HT1080 (cell line): Measurements from ENCODE around the gene IL36A. TPM values are rescaled to one million over a fixed set of nuclear protein-coding genes. Genes with fewer than 3 reads are reported as not detected.

Experiments
- DNase-seq: peaks from one replicate; pipeline ENCODE4 v3.0.0-alpha.2; 2015; ENCODE audit warnings: low read depth
- small RNA-seq: library from RNA; depleted of rRNA; stranded (forward); fragments of <200 nt; gene quantifications from one replicate; pipeline ENCODE3, GENCODE V24; 2014
- total RNA-seq: library from RNA; depleted of rRNA; stranded (reverse); fragments of >200 nt; shearing (Covaris generic); gene quantifications from 2 replicates; pipeline ENCODE4 v1.2.3, GENCODE V29; 2014; rRNA removed

The IL36A gene
- total RNA-seq, 1 experiment from 2014 or later, result not detected

- DNase-seq, result no peak
Observed at GRCh38 chr2:113050921-113051895, 45.9 kb downstream of the IL36A start.

DNA sequence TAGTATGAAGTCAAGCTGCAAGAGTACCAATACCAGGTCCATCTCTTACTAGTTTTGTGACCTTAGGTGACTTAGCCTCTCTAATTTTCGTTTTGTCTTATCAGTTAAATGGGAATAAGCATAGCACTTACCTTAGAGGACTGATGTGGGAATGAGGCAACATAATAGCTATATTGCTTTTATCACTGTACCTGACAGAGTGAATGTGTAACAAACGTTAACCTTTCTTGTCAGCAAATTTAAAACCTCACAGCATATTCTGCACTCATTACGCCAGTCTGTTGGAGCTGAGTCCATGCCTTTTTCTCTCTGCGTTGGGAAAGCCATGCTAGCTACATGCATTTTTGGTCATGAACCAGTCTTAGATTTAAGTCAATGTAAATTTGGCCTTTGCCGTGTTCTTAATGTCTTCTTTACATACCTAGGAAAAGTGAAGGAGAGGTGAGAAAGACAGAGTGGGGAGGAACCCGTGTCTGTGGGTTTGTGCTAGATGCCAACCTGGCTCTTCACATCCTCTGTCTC, 47.2 kb downstream of the IL36A start, which contains the start of gene IL36B:
Gene IL36B, minus strand, starts transcription at position 472 of the 522 bp plus-strand sequence.
- no peak for DNase-seq

DNA sequence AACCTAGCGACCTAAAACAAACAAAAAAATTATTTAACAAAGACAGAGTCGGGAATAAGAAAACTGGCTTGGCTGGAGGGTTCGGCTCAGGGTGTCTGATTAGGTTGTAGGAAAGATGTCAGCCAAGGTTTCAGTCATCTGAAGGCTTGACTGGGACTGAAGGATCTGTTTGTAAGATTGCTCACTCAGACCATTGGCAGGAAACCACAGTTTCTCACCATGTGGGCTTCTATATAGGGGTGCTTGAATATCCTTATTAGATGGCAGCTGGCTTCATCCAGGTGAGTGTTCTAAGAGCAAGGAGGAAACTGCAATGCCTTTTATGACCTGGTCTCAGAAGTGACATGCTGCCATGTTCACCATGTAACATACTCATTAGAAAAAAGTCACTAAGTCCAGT, 48.4 kb downstream of the IL36A start:
- no peak for DNase-seq

DNA sequence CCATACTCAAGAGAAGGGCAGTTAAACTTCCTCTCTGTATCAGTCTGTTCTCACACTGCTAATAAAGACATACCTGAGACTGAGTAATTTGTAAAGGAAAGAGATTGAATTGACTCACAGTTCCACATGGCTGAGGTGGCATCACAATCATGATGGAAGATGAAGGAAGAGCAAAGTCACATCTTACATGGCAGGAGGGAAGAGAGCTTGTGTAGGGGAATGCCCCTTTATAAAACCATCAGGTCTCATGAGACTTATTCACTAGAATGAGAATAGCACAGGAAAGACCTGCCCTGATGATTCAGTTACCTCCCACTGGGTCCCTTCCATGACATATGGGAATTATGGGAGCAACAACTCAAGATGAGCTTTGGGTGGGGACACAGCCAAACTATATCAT, 48.8 kb downstream of the IL36A start:
- DNase-seq, result no peak

DNA sequence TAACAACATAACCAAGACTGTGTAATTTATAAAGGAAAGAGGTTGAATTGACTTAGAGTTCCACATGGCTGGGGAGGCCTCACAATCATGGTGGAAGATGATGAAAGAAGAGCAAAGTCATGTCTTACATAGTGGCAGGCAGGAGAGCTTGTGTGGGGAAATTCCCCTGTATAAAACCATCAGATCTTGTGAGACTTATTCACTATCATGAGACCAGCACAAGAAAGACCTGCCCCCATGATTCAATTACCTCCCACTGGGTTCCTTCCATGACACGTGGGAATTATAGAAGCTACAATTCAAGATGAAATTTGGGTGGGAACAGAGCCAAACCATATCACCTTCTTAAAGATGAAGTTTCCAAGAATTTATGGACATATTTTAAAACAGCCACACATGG, 51.3 kb downstream of the IL36A start:
- DNase-seq, result no peak

DNA sequence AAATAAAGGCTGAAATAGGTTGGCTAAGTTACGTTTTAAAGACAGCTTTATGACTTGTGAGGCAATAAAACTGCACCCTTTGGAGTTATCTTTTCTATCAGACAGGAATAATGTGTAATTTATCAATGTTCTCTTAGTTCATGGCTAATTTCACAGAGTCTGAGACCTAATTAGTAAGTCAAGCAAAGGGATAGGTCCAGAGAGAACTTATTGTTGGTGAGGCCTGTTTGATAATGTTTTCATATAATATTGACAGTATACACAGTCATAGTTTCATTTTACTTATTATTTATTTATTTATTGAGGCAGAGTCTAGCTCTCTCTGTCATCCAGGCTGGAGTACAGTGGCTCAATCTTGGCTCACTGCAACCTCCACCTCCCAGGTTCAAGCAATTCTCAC, 51.9 kb downstream of the IL36A start:
- no peak for DNase-seq

Small RNA genes lying within 50 kb of the gene (small RNA-seq; reads per million reads assigned to genes)
- not detected for gene HMGN2P23

Other genes with a start within 250 kb of the IL36A start
- gene CKAP2L, start 240.8 kb upstream of the IL36A start, total RNA-seq, result 21.1 and 33.7 TPM in 2 replicates
- gene IL1A, start 221.0 kb upstream of the IL36A start, total RNA-seq, result 0.85 and 1.1 TPM in 2 replicates
- gene IL1B, start 168.7 kb upstream of the IL36A start, total RNA-seq, result 4.1 and 9.5 TPM in 2 replicates
- gene IL37, start 94.3 kb upstream of the IL36A start, total RNA-seq, result not detected in 2 replicates
- gene IL36G, start 27.5 kb upstream of the IL36A start, total RNA-seq, result not detected in 2 replicates
- gene IL36B, start 47.4 kb downstream of the IL36A start, total RNA-seq, result not detected in 2 replicates
- gene IL36RN, start 53.7 kb downstream of the IL36A start, total RNA-seq, result not detected in 2 replicates
- gene IL1F10, start 62.5 kb downstream of the IL36A start, total RNA-seq, result not detected in 2 replicates
- gene IL1RN, start 122.1 kb downstream of the IL36A start, total RNA-seq, result 0.10 TPM in 1 of 2 replicates, not detected in the other
- 41.6 and 44.5 TPM in 2 replicates for gene PSD4, start 168.5 kb downstream of the IL36A start, total RNA-seq